ENCODE results near the gene STYXL1.
A peak's percentile ranks its signal among the peaks of the same experiment; 100 is the strongest.

STYXL1 gene

DNA sequence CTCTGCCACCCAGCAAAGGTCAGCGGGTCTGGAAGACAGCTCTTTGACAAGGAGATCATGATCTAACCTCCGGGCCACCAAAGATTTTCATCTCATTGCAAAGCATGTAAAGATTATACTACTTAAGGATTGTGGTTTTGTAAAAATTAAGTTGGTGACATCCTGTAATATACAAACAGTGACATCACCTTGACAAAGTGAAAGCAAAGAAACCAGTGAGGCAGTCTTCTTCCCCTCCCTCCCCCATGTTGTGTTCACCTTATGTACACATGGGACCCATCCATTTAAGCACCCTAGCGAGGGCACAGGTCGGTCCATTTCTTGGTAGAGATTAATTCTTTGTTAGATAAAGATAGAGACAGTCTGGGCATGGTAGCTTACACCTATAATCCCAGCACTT, 4.0 kb upstream of the STYXL1 start:
- peaks cover 33% of the 10 kb centered on the region for H3K4me1 ChIP-seq (ENCODE audit: insufficient read depth, low read length, poor library complexity, severe bottlenecking)
- peaks cover 33% of the 10 kb centered on the region for H4K20me1 ChIP-seq (ENCODE audit: insufficient read depth, low read length, poor library complexity, severe bottlenecking)
- H3F3A ChIP-seq (ENCODE audit: low read depth), result no peaks in the 10 kb centered on the region
- H2AFZ ChIP-seq (ENCODE audit: low read length), result no peak overlapping the region
- peaks cover under 1% of the 10 kb centered on the region; the same call in 1 of the 2 replicates for H3K36me3 ChIP-seq (ENCODE audit: insufficient read depth, low read length)
- no peak overlapping the region for H3K9ac ChIP-seq (ENCODE audit: low read depth, low read length, poor library complexity, severe bottlenecking)
- H3K9me3 ChIP-seq (ENCODE audit: insufficient read depth, low read depth, low read length), result no peaks in the 10 kb centered on the region
- no peaks in the 10 kb centered on the region for H3K9me2 ChIP-seq (replicated peaks; ENCODE audit: low read depth, low read length)
- H3K27me3 ChIP-seq (ENCODE audit: insufficient read depth, low read length, poor library complexity, severe bottlenecking), result peaks cover 4% of the 10 kb centered on the region
- peaks cover 78% of the 10 kb centered on the region for H3K79me2 ChIP-seq (ENCODE audit: insufficient read depth, low read length)
- peak overlapping the region; percentile 55 for H3K4me3 ChIP-seq (ENCODE audit: low read length, poor library complexity, severe bottlenecking)
- no peak for TF ChIP-seq EZH2phosphoT487 (IDR thresholded peaks at IDR 0.05; ENCODE audit: borderline replicate concordance)
- no peak for TF ChIP-seq CTCF (conservative IDR thresholded peaks at IDR 0.05; ENCODE audit: low read length)
- peak overlapping the region; percentile 94 for H3K4me2 ChIP-seq (ENCODE audit: low read depth, low read length, poor library complexity, severe bottlenecking)

DNA sequence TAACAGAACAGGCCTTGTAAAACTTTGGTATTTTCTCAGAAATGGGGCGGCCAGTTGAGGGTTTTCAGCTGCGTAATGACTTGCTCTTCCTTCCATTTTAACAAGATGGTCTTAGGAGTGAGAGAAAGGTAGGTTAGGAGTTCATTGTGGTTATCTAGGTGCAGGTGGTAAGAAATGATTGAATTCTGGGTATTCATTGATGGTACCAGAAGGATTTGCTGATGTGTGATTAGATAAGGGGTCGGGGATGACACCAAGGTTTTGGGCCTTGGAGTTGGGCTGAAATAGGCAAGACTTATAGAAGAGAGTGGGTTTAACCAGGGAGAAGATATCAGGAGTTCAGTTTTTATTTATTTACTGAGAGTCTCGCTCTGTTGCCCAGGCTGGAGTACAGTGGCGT, 2.7 kb upstream of the STYXL1 start:
- H3K9ac ChIP-seq (ENCODE audit: low read depth, low read length, poor library complexity, severe bottlenecking), result no peak overlapping the region
- H4K20me1 ChIP-seq (ENCODE audit: insufficient read depth, low read length, poor library complexity, severe bottlenecking), result peaks cover 33% of the 10 kb centered on the region
- peak overlapping the region; percentile 94 for H3K4me2 ChIP-seq (ENCODE audit: low read depth, low read length, poor library complexity, severe bottlenecking)
- no peak overlapping the region for H2AFZ ChIP-seq (ENCODE audit: low read length)
- no peaks in the 10 kb centered on the region for H3K9me2 ChIP-seq (replicated peaks; ENCODE audit: low read depth, low read length)
- peak overlapping the region; percentile 97 for H3K4me3 ChIP-seq (ENCODE audit: low read length, poor library complexity, severe bottlenecking)
- TF ChIP-seq EZH2phosphoT487 (IDR thresholded peaks at IDR 0.05; ENCODE audit: borderline replicate concordance), result no peak
- no peak for TF ChIP-seq CTCF (conservative IDR thresholded peaks at IDR 0.05; ENCODE audit: low read length)
- no peaks in the 10 kb centered on the region for H3K9me3 ChIP-seq (ENCODE audit: insufficient read depth, low read depth, low read length)
- H3F3A ChIP-seq (ENCODE audit: low read depth), result no peaks in the 10 kb centered on the region
- H3K4me1 ChIP-seq (ENCODE audit: insufficient read depth, low read length, poor library complexity, severe bottlenecking), result peaks cover 38% of the 10 kb centered on the region
- peaks cover 4% of the 10 kb centered on the region for H3K27me3 ChIP-seq (ENCODE audit: insufficient read depth, low read length, poor library complexity, severe bottlenecking)
- peaks cover 91% of the 10 kb centered on the region for H3K79me2 ChIP-seq (ENCODE audit: insufficient read depth, low read length)
- H3K36me3 ChIP-seq (ENCODE audit: insufficient read depth, low read length), result no peaks in the 10 kb centered on the region

GRCh38 chr7:76049295-76049694, 1.5 kb upstream of the STYXL1 start:
- Histone ChIP-seq H3K9ac (ENCODE audit: low read depth, low read length, poor library complexity, severe bottlenecking) (peak overlapping the region; percentile 98), H3K4me1 (ENCODE audit: insufficient read depth, low read length, poor library complexity, severe bottlenecking) (peaks cover 44% of the 10 kb centered on the region), H3K9me3 (ENCODE audit: insufficient read depth, low read depth, low read length) (no peaks in the 10 kb centered on the region), H3K36me3 (ENCODE audit: insufficient read depth, low read length) (no peaks in the 10 kb centered on the region), H3K27me3 (ENCODE audit: insufficient read depth, low read length, poor library complexity, severe bottlenecking) (peaks cover 4% of the 10 kb centered on the region), H4K20me1 (ENCODE audit: insufficient read depth, low read length, poor library complexity, severe bottlenecking) (peaks cover 24% of the 10 kb centered on the region), H3K79me2 (ENCODE audit: insufficient read depth, low read length) (peaks cover 95% of the 10 kb centered on the region), H3F3A (ENCODE audit: low read depth) (no peaks in the 10 kb centered on the region), H3K9me2 (replicated peaks; ENCODE audit: low read depth, low read length) (no peaks in the 10 kb centered on the region), H2AFZ (ENCODE audit: low read length) (no peak overlapping the region), H3K4me2 (ENCODE audit: low read depth, low read length, poor library complexity, severe bottlenecking) (peak overlapping the region; percentile 94), H3K4me3 (ENCODE audit: low read length, poor library complexity, severe bottlenecking) (peak overlapping the region; percentile 97)
- TF ChIP-seq CTCF (conservative IDR thresholded peaks at IDR 0.05; ENCODE audit: low read length) (no peak), EZH2phosphoT487 (IDR thresholded peaks at IDR 0.05; ENCODE audit: borderline replicate concordance) (no peak)

Data from Loucy (cell line).